ENCODE results near the gene PYDC1.
"Not testable (repeated sequence)": the region's sequence is repeated elsewhere in the genome, so short reads cannot be mapped to it uniquely, and the experiment has no call there.

PYDC1 gene

DNA sequence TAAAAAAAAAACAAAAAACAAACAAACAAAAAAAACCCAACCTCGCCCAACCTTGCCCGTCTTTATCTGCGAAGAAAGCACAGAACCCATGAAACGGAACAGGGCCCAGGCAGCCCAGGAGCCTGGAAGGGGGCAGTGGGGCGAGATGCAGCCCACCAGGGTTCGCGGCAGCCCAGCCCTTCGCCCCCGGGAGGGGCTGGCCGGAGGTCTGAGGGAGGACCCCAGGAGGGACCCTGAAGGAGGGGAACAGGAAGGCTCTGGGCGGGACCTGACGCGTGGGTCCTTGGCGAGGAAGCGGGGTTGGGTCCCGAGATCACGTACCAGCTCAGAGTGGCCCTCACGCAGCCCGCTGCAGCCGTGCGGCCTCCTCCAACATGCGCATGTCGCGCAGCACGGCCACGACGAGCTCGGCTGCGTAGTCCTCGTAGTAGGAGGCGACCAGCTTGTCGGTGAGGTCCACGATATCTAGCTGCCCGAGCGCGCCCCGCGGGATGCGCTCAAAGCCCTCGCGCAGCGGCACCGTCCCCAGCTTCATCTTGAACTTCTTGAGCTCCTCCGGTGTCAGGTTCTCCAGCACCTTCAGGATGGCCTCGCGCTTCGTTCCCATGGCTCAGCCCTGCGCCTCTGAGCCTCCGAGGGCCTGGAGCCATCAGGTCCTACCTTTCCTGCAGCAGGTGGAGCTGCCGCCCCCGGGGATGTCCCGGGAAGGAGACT, at the start of gene PYDC1:
TSS of gene PYDC1 (minus strand) at position 714 of the 714 bp plus-strand sequence. CDS start at position 607, 107 bp downstream.
- peak; percentile 7 for DNase-seq

DNA sequence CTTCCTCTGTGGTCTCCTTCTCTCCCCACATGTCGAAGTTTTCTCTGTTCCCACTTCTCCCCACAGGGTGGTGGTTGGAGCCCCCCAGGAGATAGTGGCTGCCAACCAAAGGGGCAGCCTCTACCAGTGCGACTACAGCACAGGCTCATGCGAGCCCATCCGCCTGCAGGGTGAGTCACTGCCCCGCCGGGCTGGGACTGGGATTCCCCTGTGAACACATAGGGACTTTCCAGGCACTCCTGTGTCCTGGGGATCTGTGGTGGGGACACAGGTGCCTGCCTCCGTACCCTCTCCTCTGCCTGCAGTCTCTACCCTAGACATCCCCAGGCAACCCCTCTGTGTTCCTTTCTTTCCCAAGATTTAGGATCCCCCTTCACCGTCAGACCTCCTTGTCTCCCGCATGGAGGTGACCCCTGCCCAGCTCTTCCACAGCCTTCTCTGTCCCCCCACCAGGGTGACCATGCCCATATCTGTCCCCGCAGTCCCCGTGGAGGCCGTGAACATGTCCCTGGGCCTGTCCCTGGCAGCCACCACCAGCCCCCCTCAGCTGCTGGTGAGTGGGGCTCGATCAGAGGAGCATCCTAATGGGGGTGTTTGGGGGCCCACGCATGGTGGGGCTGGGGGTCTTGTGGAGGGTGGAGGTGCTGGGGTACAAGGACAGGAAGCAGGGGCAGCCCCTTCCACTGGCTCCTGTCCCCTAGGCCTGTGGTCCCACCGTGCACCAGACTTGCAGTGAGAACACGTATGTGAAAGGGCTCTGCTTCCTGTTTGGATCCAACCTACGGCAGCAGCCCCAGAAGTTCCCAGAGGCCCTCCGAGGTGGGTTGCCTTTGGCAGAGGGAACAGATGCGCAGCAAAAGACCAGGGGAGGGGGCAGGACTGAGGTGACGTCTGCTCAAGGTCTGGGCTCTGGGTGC, 48.7 kb upstream of the PYDC1 start:
- DNase-seq = peak; percentile 65

- DNase-seq = no peak
These were observed 45.1 kb upstream of the PYDC1 start for GRCh38 chr16:31262084-31262483.

DNA sequence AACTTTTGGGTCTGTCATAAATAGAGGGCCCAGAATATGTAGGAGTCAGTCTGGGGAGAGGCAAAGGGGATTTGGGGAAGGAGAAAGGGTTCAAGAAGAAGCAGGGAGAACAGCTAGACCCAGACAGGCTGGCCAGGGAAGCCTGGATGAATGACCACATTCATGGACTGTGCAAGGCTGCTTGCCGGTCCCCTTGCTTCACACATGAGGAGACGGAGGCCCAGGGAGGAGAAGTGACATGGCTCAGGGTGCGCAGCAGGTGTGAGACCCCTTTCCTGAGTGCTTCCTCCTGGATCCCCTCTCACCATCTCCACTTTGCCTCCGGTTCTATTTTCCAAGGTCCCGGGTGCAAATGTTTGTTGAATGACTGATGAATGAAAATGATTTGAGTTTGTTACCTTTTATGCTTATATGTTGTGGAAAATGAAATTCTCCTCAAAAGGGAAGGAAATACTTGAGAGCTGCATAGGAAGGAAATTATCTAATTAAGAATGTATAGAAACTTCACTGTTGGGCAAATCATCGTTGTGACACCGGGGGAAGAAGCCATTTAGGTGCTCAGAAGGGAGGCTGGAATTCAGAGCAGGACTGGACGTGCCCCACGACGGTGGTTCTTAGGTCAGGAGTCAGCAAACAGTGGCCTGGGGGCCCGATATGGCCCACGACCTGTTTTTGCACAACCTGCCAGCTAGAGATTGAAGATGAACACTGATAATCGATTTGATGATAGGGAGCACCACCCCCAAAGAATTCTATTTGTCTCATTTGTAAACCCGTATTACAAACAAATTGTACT, 43.4 kb upstream of the PYDC1 start:
- no peak for DNase-seq

DNA sequence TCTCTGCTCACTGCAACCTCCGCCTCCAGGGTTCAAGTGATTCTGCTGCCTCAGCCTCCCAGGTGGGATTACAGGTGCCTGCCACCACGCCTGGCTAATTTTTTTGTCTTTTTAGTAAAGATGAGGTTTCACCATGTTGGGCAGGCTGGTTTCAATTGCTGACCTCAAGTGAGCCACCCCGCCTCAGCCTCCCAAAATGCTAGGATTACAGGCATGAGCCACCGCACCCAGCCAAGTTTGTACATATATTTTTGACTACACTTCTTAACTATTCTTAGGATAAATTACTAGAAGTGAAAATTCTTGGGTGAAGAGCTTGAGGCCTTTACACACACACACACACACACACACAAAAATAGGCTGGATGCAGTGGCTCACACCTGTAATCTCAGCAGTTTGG, 41.4 kb upstream of the PYDC1 start:
- DNase-seq = no peak

DNA sequence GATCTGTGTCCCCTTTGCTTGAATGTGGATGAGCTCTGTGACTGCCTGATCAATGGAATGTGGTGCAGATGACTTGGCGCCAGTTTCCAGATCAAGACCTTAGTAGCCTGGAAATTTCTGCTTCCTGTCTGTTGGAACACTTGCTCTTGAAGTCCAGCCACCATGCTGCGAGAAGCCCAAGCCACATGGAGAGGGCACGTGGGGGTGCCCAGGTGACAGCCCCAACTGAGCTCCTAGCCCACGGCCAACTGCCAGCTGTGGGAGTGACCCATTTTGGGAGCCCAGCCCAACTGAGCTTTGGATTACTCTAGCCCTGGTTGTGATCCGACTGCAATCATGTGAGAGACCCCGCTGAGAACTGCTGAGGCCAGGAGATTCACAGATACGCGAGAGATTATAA, 39.5 kb upstream of the PYDC1 start:
- no peak for DNase-seq

DNA sequence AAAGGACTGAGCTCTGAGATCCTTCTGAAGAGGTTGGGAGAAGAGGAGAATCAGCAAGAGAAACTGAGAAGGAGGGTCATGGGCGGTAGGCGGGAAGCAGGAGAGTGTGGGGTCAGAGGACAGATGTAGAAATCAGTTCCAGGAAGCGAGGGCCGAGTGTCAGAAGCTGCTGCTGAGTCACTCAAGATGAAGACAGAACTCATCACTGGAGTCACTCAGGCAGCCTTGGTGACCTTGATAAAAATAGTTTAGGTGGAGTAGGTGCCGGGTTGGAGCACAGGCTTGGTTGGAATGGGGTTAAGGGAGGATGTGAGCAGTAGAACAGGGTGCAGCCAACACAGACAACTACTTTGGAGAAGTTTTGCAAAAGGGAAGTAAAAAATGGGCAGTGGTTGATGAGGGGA, 36.7 kb upstream of the PYDC1 start:
- DNase-seq = peak; percentile 32

- DNase-seq = no peak
These were observed 34.5 kb upstream of the PYDC1 start for GRCh38 chr16:31251435-31251834.

DNA sequence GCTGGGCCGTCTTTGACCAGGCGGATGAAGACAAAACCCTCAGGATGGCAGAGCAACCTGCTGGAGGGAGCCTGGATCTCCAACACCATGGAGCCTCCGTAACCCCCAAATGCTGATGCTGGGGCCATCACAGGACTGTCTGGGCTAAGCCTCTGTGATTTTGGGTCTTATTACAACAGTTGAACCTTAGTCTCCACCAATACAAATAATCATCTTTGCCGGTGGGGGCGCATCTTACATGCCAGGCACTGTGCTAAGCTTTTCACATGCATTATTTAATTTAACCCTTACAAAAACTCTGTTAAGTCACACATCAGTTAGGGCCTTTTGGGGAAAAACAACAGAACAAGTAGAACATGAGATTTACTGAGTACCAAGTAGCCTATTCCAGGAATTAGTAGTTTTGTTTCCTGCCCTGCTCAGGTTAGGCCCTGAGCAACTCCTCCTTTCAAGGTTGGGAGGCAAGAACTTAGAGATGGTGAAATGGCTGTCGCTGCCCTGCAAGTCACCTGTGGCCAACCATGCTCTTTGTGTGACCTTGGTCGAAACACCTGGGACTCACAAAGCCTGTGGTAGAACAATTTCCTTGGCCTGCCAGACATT, 33.9 kb upstream of the PYDC1 start:
- no peak for DNase-seq

DNA sequence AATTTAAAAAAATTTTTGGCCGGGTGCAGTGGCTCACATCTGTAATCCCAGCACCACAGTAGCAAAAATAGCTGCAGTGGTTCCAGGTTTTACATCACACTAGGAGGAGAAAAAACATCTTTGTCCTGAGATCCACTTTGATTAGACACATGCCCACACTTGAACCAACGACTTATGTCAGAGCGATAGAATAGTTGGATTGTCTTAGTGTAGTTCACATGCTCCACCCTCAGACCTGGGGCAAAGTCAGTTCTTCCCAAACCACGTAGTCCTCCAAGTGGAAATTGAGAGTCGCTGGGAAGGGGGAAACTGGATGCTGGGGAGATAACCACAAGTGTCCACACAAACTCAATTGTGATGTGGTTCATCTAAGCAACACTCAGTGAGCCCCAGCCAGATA, 31.4 kb upstream of the PYDC1 start:
- no peak for DNase-seq

GRCh38 chr16:31246296-31246695, 29.4 kb upstream of the PYDC1 start:
- no peak for DNase-seq

GRCh38 chr16:31245598-31245997, 28.7 kb upstream of the PYDC1 start:
- not testable (repeated sequence) for DNase-seq

- DNase-seq = peak; percentile 10
These were observed 27.1 kb upstream of the PYDC1 start for GRCh38 chr16:31243734-31244670.

DNA sequence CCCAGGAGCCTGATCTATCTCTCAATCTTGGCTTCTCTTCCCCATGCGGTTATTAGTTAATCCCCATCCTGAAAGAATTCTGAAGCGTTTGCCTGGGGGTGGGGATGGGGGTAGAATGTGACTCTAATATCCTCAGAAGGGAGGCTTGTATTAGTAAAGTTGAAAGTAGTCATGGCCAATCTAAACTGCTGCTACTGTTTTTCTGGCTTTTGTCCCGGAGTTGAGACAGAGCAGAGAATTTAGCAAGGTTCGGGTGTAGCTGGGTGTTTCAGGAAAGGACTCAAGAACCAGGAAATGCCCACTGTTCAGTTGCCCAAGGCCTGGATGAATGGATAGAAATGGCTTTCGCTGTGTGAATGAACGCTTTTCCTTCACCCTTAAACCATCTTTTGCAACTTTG, 25.3 kb upstream of the PYDC1 start:
- no peak for DNase-seq

DNA sequence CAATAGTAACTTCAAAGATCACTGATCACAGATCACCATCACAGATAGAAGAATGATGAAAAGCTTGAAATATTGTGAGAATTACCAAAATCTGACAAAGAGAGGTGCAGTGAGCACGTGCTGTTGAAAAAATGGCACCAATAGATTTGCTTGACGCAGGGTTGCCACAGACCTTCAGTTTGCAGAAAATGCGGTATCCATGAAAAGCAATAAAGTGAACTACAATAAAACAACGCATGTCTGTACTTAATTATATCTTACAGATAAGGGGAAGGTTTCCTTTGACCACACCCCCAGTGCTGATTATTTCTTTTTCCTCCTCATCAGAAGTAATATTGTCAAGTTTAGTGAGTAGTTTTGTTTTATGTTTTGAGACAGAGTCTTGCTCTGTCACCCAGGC, 21.1 kb upstream of the PYDC1 start:
- no peak for DNase-seq

GRCh38 chr16:31229501-31229900, 12.6 kb upstream of the PYDC1 start:
- no peak for DNase-seq

- no peak for DNase-seq
These were observed 11.3 kb upstream of the PYDC1 start for GRCh38 chr16:31228206-31228605.

- no peak for DNase-seq
These were observed 8.3 kb upstream of the PYDC1 start for GRCh38 chr16:31225193-31225592.

GRCh38 chr16:31224092-31224955, 7.4 kb upstream of the PYDC1 start:
- no peak for DNase-seq

DNA sequence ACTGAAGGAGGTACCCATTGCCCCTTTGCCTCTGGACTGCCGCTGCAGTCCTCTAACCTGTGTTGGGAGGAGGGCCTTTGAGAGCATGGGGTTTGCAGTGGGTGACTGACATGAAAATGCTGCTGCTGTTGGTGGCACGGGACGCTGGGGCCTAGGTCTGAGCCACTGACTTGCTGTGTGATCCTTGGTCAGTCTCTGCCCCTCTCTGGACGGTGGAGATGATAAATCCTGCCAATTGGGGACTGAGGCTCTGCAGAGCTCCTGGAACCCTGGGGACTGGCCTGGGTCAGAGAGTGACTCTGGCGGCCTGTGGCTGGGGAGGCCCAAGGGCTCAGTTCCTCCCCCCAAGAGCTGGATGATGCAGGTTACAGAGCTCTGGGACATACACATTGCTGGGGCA, 6.1 kb upstream of the PYDC1 start:
- DNase-seq = no peak

Data from CD4-positive, alpha-beta T cell treated with Interleukin-10 for 1 hour (primary cell).